Myocyte (in vitro differentiated cells): ENCODE results near the gene BPI. TPM values are rescaled to one million over a fixed set of nuclear protein-coding genes. Genes with fewer than 3 reads are reported as not detected.
"Not testable (repeated sequence)": the region's sequence is repeated elsewhere in the genome, so short reads cannot be mapped to it uniquely, and the experiment has no call there.

ENCODE experiments used
- DNase-seq: peaks from one replicate; pipeline ENCODE4 v3.0.0-alpha.2; 2012; ENCODE audit warnings: low read depth
- total RNA-seq: library from RNA; depleted of rRNA; stranded (reverse); fragments of >200 nt; gene quantifications from 2 replicates; pipeline ENCODE4 v1.2.3, GENCODE V29; 2014

BPI gene
- total RNA-seq, 1 donor from 2014 or later: not detected

- DNase-seq: no peak
Observed at GRCh38 chr20:38357653-38358207, 53.8 kb downstream of the BPI start.

- DNase-seq: no peak
Observed at GRCh38 chr20:38358556-38358955, 54.6 kb downstream of the BPI start.

- no peak for DNase-seq
Observed at GRCh38 chr20:38363004-38363747, 59.2 kb downstream of the BPI start.

DNA sequence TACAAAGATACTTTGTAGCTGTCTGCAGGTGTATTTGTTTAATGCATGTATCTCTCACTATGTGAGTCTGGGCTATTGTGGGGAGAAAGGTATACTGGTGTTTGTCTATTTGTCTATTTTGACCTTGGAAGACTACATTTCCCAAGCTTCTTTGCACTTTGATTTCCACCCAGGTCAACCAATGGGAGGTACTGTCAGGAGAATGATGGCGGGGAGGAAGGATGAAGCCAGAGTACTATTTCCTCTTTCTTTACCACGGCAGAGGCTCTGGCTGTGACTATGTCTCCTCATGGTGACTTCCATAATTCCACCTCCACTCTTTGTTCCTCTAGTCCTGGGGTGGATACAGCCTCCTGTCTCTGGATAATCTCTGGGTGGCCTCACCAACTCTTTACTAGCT is 65.4 kb downstream of the BPI start:
- no peak for DNase-seq

GRCh38 chr20:38372806-38373205 is 68.8 kb downstream of the BPI start:
- no peak for DNase-seq

- DNase-seq: no peak
Observed at GRCh38 chr20:38373231-38373867, 69.4 kb downstream of the BPI start.

GRCh38 chr20:38373898-38374297 is 69.9 kb downstream of the BPI start:
- no peak for DNase-seq

DNA sequence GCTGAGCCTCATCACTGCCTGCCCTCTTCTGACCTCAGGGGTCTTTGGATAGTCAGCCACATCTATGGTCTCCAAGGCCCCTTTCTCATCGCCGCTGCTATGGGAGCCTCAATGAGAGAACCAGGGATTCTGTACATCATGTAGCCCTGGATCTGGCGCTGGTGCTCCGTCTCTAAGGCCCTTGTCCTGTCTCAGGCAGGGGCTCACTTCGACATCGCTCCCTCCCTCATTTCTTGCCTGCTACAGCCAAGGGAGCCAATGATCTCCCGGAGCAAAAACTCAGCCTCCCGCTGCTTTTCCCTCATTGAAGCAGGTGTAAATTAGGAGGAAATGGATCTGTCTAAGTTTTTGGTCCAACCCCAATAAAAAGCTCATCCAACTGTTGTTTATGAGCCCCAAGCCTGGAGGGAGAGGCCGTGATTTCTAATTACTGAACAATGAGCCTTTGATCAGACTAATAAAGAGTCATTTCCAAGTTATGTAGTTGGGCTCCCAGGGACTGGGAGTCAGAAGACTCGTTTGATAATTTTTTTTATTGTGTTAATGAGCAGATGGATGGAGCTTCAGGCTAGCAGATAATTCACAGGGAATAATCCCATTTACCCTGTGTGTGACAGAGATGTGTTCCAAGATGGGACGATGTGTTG is 73.2 kb downstream of the BPI start:
- DNase-seq: no peak

DNA sequence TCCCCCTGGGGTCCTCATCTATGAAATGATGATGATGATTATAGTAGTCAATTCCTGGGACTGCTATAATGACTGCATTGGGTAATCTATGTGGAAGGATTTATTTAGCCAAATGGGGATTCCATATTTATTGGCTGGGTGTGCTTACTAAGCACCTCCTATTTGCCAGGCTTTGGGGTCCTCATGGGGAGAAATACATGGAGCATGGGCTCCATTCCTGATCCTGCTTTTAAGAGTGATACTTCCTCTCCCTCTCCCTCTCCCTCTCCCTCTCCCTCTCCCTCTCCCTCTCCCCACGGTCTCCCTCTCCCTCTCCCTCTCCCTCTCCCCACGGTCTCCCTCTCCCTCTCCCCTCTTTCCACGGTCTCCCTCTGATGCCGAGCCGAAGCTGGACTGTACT is 73.9 kb downstream of the BPI start:
- DNase-seq: not testable (repeated sequence)

GRCh38 chr20:38383147-38383546 is 79.2 kb downstream of the BPI start:
- DNase-seq: no peak

- no peak for DNase-seq
Observed at GRCh38 chr20:38386004-38386403, 82.0 kb downstream of the BPI start.

GRCh38 chr20:38386851-38387250 is 82.9 kb downstream of the BPI start:
- no peak for DNase-seq

Other genes with a start within 250 kb of the BPI start
- 1.0 and 2.6 TPM in 2 replicates for gene TGM2, start 138.9 kb upstream of the BPI start, total RNA-seq
- 0.16 and 0.57 TPM in 2 replicates for gene KIAA1755, start 43.4 kb upstream of the BPI start, total RNA-seq
- not detected in 2 replicates for gene LBP, start 42.3 kb downstream of the BPI start, total RNA-seq
- 3.2 and 3.4 TPM in 2 replicates for gene SNHG17, start 131.2 kb downstream of the BPI start, total RNA-seq
- gene RALGAPB, start 168.7 kb downstream of the BPI start, total RNA-seq: 19.4 and 24.3 TPM in 2 replicates